Heart left ventricle (tissue), 13 donors: ENCODE measurements around the gene SYNJ1.

Source experiments
- CTCF ChIP-seq, 12 donors: fragments of 200-600 bp; sonication (generic) in 4 of 12; IDR thresholded peaks; one replicate each; pipeline versions ENCODE4 v1.5.0 to v1.8.0; 2018 to 2022; ENCODE audit warnings: antibody characterized with exemption in 12 of 12, mild to moderate bottlenecking in 5 of 12
- POLR2A ChIP-seq, 2 donors: fragments of 450-650 bp; IDR thresholded peaks; one replicate each; pipeline ENCODE4 v1.6.1; 2017; ENCODE audit warnings: antibody characterized with exemption in 2 of 2, mild to moderate bottlenecking in 2 of 2, moderate library complexity in 2 of 2
- donor health status: ischemic (EF 13 %, LVEDD 7.1; RV severe dilation, severe dysfunction).
- donor health status: DM: no; HTN: yes; CAD: no.
- donor health status: DM: no; HTN: no; CAD: no.
- donor health status: ischemic (EF 25% LVEDD 6.9; RV normal size, moderate dysfunction).
- donor health status: ischemic (EF 25% LVEDD 5.7; RV mildly dilated, moderate dysfunction).
- donor health status: ischemic (EF 35%, LVEDD 5.7; RV mildly dilated, moderate dysfunction).
- donor health status: nonischemic (EF 11% LVEDD 7.7; RV severe dilation, severe dysfunction).
- donor health status: DM: yes; HTN: yes; CAD: no.
- donor health status: PGD.
- donor health status: ischemic (EF 29% LVEDD 5.4; RV normal size, mild dysfunction).
- donor health status: nonischemic (EF 23%, LVEDD 6.1; RV moderate dilation, normal function).

- TF ChIP-seq CTCF (IDR thresholded peaks at IDR 0.05) (no peak), POLR2A (IDR thresholded peaks at IDR 0.05) (no peak)
Observed at GRCh38 chr21:32702702-32703101, 25.1 kb downstream of the SYNJ1 start.
